HL-60 (cell line): ENCODE measurements around the gene BANP.
"Not testable (repeated sequence)": the region's sequence is repeated elsewhere in the genome, so short reads cannot be mapped to it uniquely, and the experiment has no call there.

Experiments
- CTCF ChIP-seq: IDR thresholded peaks from one replicate; pipeline ENCODE4 v1.5.1; 2011; ENCODE audit warnings: low read length, control low read depth, inconsistent platforms; ENCODE audit not compliant: insufficient read depth
- GABPA ChIP-seq: IDR thresholded peaks from 2 replicates; pipeline ENCODE4 v1.6.1; 2012; ENCODE audit warnings: low read depth
- POLR2AphosphoS5 ChIP-seq: IDR thresholded peaks from 2 replicates; pipeline ENCODE4 v1.6.1; 2012; ENCODE audit warnings: low read depth
- REST ChIP-seq: IDR thresholded peaks from 2 replicates; pipeline ENCODE4 v1.6.1; 2012; ENCODE audit warnings: low read depth; ENCODE audit not compliant: insufficient replicate concordance

GRCh38 chr16:88096659-88097058, 145.4 kb downstream of the BANP start:
- TF ChIP-seq CTCF, REST, POLR2AphosphoS5, GABPA: not testable (repeated sequence)
